Activated T-helper 1 cell treated with anti-CD3 and anti-CD28 coated beads, Interleukin-2, amount 50 U/mL, for 16 hours (primary cell): ENCODE results near the gene EIF2A.

Experiments used
- DNase-seq, 2 donors: peaks; one replicate each; pipeline ENCODE4 v3.0.0-alpha.2; 2020; ENCODE audit warnings: low read depth in 1 of 2, low spot score in 1 of 2

Gene EIF2A

GRCh38 chr3:150543128-150543527 is 3.5 kb upstream of the EIF2A start:
- DNase-seq, result no peak

- no peak for DNase-seq
These were observed 3.1 kb upstream of the EIF2A start for GRCh38 chr3:150543531-150543930.

GRCh38 chr3:150544041-150544440 is 2.5 kb upstream of the EIF2A start:
- DNase-seq, result no peak

- DNase-seq, result no peak
These were observed 1.9 kb upstream of the EIF2A start for GRCh38 chr3:150544726-150545125.

- DNase-seq, result peak; percentile 13 to 27
These were observed 965 bp upstream of the EIF2A start for GRCh38 chr3:150545419-150546225.

GRCh38 chr3:150547045-150547741 is 606 bp downstream of the EIF2A start:
- no peak for DNase-seq

GRCh38 chr3:150555859-150556436 is 9.4 kb downstream of the EIF2A start:
- DNase-seq, result no peak

- DNase-seq, result no peak
These were observed 10.2 kb downstream of the EIF2A start for GRCh38 chr3:150556792-150557191.

GRCh38 chr3:150557725-150558124 is 11.1 kb downstream of the EIF2A start:
- DNase-seq, result no peak

GRCh38 chr3:150564243-150564642 is 17.7 kb downstream of the EIF2A start:
- no peak for DNase-seq

- DNase-seq, result no peak
These were observed 20.7 kb downstream of the EIF2A start for GRCh38 chr3:150567328-150567727.

GRCh38 chr3:150577855-150578254 is 31.3 kb downstream of the EIF2A start:
- DNase-seq, result no peak

GRCh38 chr3:150581174-150581573 is 34.6 kb downstream of the EIF2A start:
- DNase-seq, result no peak

GRCh38 chr3:150582620-150583019 is 36.0 kb downstream of the EIF2A start:
- DNase-seq, result no peak

GRCh38 chr3:150583028-150583427 is 36.4 kb downstream of the EIF2A start:
- no peak for DNase-seq

- DNase-seq, result no peak
These were observed 41.6 kb downstream of the EIF2A start for GRCh38 chr3:150588027-150588830.

GRCh38 chr3:150589759-150590158 is 43.2 kb downstream of the EIF2A start:
- DNase-seq, result no peak

- DNase-seq, result no peak
These were observed 47.6 kb downstream of the EIF2A start for GRCh38 chr3:150594150-150594549.

- no peak for DNase-seq
These were observed 51.1 kb downstream of the EIF2A start for GRCh38 chr3:150597646-150598045.

GRCh38 chr3:150599611-150600297 is 53.2 kb downstream of the EIF2A start:
- no peak for DNase-seq
